Measurements from ENCODE around the gene UMODL1. TPM values are rescaled to one million over a fixed set of nuclear protein-coding genes. Genes with fewer than 3 reads are reported as not detected.

Gene UMODL1
- total RNA-seq, 1 donor from 2014 or later: not detected

DNA sequence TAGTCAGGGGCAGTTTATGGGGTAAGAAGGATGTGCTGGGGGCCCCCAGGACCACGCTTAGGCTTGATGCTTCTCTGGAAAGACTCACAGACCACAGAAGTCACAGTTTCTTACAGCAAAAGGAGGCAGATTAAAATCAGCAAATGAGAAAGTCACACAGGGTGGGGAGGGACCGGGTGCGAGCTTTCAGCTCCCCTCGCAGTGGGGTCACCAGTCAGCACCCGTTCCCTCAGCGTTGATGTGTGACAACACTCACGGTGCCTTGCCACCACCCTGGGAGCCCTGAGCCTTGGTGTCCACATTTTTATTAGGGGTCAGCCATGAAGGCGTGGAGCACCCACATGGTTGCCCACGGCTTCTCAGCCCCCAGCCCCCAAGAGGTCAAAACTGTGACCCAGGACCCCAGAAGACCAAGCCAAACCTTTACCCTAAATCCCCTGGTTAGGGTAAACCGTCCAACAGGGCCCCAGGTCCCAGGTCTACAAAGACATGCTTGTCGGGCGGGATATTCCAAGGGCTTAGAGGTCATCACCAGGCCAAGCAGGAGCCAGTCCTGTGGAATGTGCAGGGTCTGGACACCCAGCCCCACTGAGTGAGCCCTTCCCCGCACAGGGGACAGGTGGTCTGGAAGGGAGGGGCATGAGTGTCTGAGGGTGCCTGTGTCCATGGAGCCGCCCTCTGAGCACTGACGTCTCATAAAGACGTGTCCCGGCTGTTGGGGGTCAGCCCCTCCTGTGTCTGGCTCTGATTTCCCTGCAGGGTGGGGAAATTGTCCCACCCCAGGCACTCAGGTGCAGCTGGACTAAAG lies 83.3 kb downstream of the UMODL1 start:
- no peaks in the 10 kb centered on the region for H3K27me3 Mint-ChIP-seq
- H3K27ac Mint-ChIP-seq: no peak overlapping the region
- intact Hi-C loops (cut with micrococcal nuclease): no loop called here
- no peak overlapping the region for H3K4me3 Mint-ChIP-seq
- H3K36me3 Mint-ChIP-seq (ENCODE audit: low read depth): no peaks in the 10 kb centered on the region
- H3K4me1 Mint-ChIP-seq: no peaks in the 10 kb centered on the region
- DNase-seq: no peak
- H3K9me3 Mint-ChIP-seq: no peaks in the 10 kb centered on the region

- H3K4me1 Mint-ChIP-seq: no peaks in the 10 kb centered on the region
- no peaks in the 10 kb centered on the region for H3K27me3 Mint-ChIP-seq
- no peak for DNase-seq
- H3K9me3 Mint-ChIP-seq: no peaks in the 10 kb centered on the region
- intact Hi-C loops (cut with micrococcal nuclease): no loop called here
- no peaks in the 10 kb centered on the region for H3K36me3 Mint-ChIP-seq (ENCODE audit: low read depth)
- H3K4me3 Mint-ChIP-seq: no peak overlapping the region
- no peak overlapping the region for H3K27ac Mint-ChIP-seq
These were observed 84.1 kb downstream of the UMODL1 start for GRCh38 chr21:42155045-42155855.

DNA sequence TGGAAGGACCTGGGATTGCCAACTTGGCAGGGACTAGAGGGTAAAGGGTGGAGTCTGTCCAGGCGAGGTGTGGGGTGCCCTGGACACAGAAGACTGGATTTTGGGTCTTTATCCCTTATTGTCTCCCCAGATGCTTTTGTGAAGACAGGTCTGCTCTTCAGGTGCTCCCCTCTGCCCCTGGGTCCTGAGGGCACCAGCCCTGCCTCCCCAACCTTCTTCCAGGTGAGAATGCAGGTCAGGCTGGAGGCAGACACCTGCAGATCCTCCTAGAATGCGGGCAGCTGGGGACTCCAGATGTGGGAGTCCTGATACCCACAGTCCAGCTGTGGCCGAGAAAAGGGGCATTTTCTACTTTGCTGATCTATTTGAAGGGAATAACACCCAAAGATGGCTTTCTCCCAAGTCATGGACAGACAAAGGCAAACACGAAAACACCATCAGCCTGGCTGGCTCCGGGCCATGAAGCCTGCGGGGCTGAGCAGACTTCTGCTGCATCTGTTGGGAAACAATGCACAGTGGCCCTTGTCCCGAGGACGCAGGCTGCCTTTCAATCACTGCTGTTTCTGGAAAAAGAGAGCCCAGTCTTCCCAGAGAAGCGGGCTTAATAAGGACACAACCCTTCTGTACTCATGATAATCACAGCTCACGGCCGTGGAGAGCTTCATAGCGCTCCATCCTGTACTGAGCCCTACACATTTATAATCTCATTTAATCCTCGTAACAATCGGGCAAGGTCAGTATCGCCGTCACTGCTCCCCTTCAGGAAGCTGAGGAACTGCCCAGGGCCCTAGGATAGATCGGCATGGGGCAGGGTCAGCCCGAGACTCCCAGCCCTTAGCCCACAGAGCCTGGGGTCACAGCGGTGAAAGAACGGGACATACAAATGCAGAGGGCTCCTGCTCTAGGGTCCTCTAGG lies 85.8 kb downstream of the UMODL1 start:
- no peaks in the 10 kb centered on the region for H3K9me3 Mint-ChIP-seq
- no peaks in the 10 kb centered on the region for H3K36me3 Mint-ChIP-seq (ENCODE audit: low read depth)
- DNase-seq: no peak
- intact Hi-C loops (cut with micrococcal nuclease): no loop called here
- H3K27me3 Mint-ChIP-seq: no peaks in the 10 kb centered on the region
- H3K27ac Mint-ChIP-seq: no peak overlapping the region
- H3K4me1 Mint-ChIP-seq: peaks cover 10% of the 10 kb centered on the region
- no peak overlapping the region for H3K4me3 Mint-ChIP-seq

DNA sequence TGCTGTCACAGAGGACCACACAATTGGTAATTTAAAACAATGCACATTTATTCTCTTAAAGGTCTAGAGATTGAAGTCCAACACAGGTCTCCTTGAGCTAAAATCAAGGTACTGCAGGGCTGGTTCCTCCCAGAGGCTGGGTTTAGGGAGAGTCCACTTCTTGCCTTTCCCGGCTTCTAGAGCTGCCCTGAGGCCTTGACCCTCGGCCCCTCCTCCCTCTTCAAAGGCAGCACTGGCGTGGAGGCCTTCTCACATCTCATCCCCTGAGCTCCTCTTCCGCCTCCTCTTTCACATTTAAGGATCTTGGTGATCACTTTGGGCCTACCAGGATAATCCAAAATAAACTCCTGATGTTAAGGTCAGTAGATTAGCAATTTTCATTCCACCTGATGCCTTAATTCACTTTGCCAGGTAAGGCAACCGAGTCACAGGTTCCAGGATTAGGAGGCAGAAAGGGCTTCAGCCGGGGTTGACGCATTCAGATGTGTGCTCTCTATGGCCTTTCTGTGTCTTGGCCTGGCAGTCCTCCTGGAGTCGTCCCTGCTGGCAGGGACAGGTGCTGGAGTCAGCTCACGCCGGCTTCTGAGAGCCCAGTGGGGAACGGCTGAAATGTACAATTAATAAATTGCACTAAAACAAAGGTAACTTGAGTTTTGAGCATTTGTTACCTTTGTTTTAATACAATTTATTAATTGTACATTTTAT lies 86.6 kb downstream of the UMODL1 start:
- H3K9me3 Mint-ChIP-seq: no peaks in the 10 kb centered on the region

DNA sequence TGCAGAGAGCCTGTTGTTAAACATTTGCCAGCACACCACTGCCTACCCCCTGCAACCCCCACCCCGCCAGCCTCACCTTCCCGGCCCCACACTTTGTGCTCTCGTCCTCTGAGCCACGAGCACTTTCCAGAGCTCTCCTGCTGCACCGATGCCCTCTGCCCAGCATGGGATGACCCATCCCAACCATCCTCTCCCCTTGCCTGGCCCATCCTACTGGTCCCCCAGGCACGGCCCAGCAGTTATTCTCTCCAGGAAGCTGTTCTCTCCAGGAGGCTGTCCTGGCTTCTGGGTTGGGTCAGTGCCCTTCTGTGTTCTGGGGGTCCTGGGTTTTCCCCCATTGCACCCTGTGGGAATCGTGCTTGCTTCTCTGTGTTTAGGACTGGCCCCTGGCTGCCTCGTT lies 87.7 kb downstream of the UMODL1 start:
- no peaks in the 10 kb centered on the region for H3K27me3 Mint-ChIP-seq
- intact Hi-C loops (cut with micrococcal nuclease): no loop called here
- no peaks in the 10 kb centered on the region for H3K36me3 Mint-ChIP-seq (ENCODE audit: low read depth)
- H3K27ac Mint-ChIP-seq: no peak overlapping the region
- H3K4me1 Mint-ChIP-seq: peaks cover 21% of the 10 kb centered on the region
- no peak for DNase-seq
- H3K4me3 Mint-ChIP-seq: no peak overlapping the region
- H3K9me3 Mint-ChIP-seq: no peaks in the 10 kb centered on the region

More for the DNA sequence above, 86.6 kb downstream of the UMODL1 start:
- intact Hi-C loops (cut with micrococcal nuclease): no loop called here
- no peaks in the 10 kb centered on the region for H3K27me3 Mint-ChIP-seq
- DNase-seq: no peak
- no peak overlapping the region for H3K27ac Mint-ChIP-seq
- H3K4me1 Mint-ChIP-seq: peaks cover 18% of the 10 kb centered on the region
- no peaks in the 10 kb centered on the region for H3K36me3 Mint-ChIP-seq (ENCODE audit: low read depth)
- H3K4me3 Mint-ChIP-seq: no peak overlapping the region

- Mint-ChIP-seq H3K9me3 (no peaks in the 10 kb centered on the region), H3K4me3 (no peak overlapping the region), H3K27me3 (no peaks in the 10 kb centered on the region), H3K27ac (peak overlapping the region; percentile 51), H3K4me1 (peaks cover 25% of the 10 kb centered on the region), H3K36me3 (ENCODE audit: low read depth) (no peaks in the 10 kb centered on the region)
- no peak for DNase-seq
- intact Hi-C loops (cut with micrococcal nuclease): no loop called here
These were observed 88.5 kb downstream of the UMODL1 start for GRCh38 chr21:42159560-42160110.

DNA sequence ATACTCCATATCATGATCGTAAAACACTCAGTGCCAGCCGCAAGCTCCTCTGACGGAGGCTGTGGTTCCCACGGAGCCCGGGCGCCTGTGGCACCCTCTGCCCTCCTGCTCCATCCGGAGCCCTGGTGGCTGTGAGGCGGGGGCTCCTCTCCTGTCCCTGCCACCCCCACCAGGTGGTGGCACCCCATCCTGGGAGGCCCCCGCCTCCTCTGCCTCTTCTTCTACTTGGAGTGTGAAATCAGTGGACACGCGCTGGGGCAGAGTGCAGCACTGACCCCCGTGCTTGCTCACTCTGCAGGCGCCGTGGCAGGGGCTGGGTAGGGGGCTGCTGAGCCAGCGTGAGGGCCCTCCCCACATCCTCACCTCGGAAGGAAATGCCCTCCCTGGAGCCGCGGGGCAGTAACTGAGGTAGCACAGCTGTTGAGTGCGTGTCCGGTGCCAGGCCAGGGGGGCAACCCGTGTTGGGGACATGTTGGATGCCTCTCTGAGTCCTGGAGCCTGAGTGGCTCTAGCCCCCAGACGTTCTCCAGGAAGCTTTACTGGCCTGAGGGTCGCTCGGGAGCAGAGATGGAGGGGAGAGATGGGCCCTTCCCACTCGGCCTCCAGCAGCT lies 89.1 kb downstream of the UMODL1 start:
- no peak overlapping the region for H3K4me3 Mint-ChIP-seq
- no peaks in the 10 kb centered on the region for H3K9me3 Mint-ChIP-seq
- intact Hi-C loops (cut with micrococcal nuclease): no loop called here
- no peak for DNase-seq
- H3K27me3 Mint-ChIP-seq: no peaks in the 10 kb centered on the region
- no peak overlapping the region for H3K27ac Mint-ChIP-seq
- H3K36me3 Mint-ChIP-seq (ENCODE audit: low read depth): no peaks in the 10 kb centered on the region
- peaks cover 25% of the 10 kb centered on the region for H3K4me1 Mint-ChIP-seq

DNA sequence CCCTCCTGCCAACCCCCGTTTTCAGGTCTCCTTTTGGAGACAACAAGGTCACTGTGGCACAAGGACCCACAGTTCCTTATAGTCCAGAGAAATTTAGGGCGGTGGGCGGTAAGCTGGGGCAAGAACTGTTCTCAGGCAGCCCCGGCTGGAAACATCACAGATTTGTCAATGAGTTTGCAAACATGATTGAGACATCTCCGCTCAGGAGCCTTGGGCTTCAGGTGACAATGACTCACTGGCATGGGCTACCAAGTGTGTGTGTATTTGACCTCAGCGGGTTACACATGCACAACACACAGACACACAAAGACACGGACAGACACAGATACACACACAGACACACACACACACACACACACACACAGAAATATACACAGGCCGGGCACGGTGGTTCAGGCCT lies 89.6 kb downstream of the UMODL1 start:
- H3K4me3 Mint-ChIP-seq: no peak overlapping the region
- H3K9me3 Mint-ChIP-seq: no peaks in the 10 kb centered on the region
- peaks cover 25% of the 10 kb centered on the region for H3K4me1 Mint-ChIP-seq
- intact Hi-C loops (cut with micrococcal nuclease): no loop called here
- no peak for DNase-seq
- no peaks in the 10 kb centered on the region for H3K36me3 Mint-ChIP-seq (ENCODE audit: low read depth)
- no peak overlapping the region for H3K27ac Mint-ChIP-seq
- H3K27me3 Mint-ChIP-seq: no peaks in the 10 kb centered on the region

GRCh38 chr21:42161401-42161955 lies 90.4 kb downstream of the UMODL1 start:
- no peak for DNase-seq
- Mint-ChIP-seq H3K4me3 (no peak overlapping the region), H3K9me3 (no peaks in the 10 kb centered on the region), H3K27ac (peak overlapping the region; percentile 3), H3K4me1 (peaks cover 25% of the 10 kb centered on the region), H3K36me3 (ENCODE audit: low read depth) (no peaks in the 10 kb centered on the region), H3K27me3 (no peaks in the 10 kb centered on the region)
- intact Hi-C loops (cut with micrococcal nuclease): no loop called here

DNA sequence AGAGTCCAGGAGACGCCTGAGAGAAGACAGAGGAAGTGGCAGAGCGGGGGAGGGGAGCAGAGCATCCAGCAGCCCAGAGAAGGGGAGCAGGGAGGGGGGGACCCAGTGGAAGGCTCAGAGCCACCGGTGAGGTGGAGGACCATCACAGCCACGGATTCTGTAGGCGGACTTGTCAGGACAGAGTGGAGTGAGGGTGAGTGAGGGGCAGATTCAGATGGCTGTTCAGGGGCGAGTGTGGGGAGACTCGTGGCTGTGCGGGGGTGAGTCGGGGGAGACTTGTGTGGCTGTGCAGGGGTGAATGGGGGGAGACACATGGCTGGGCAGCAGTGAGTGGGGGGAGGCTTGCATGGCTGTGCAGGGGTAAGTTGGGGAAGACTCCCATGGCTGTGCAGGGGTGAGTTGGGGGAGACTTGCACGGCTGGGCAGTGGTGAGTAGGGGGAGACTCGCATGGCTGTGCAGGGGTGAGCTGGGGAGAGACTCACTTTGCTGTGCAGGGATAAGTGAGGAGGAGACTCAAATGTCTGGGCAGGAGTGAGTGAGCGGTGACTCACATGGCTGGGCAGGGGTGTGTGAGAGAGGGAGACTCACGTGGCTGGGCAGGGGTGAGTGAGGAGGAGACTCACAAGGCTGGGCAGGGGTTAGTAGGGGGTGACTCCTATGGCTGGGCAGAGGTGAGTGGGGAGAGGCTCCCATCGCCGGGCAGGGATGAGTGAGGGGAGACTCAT lies 91.0 kb downstream of the UMODL1 start:
- peak; percentile 77 for DNase-seq
- Mint-ChIP-seq H3K9me3 (no peaks in the 10 kb centered on the region), H3K4me3 (no peak overlapping the region), H3K27ac (peak overlapping the region; percentile 3), H3K36me3 (ENCODE audit: low read depth) (no peaks in the 10 kb centered on the region), H3K27me3 (no peaks in the 10 kb centered on the region), H3K4me1 (peaks cover 25% of the 10 kb centered on the region)
- intact Hi-C loops (cut with micrococcal nuclease): no loop called here

DNA sequence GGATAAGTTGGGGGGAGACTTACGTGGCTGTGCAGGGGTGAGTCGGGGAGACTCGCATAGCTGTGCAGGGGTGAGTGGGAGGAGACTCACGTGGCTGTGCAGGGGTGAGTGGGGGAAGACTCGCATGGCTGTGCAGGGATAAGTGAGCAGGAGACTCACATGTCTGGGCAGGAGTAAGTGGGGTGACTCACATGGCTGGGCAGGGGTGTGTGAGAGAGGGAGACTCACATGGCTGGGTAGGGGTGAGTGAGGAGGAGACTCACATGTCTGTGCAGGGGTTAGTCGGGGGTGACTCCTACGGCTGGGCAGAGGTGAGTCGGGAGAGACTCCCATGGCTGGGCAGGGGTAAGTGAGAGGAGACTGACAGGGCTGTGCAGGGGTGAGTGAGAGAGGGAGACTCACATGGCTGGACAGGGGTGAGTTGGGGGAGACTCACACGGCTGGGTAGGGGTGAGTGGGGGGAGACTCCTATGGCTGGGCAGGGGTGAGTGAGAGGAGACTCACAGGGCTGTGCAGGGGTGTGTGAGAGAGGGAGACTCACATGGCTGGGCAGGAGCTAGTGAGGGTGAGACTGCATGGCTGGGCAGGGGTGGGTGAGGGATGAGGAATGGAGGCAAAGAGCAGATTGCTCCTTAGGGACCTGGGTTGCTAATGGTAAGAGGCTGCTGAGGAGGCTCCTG lies 91.9 kb downstream of the UMODL1 start:
- intact Hi-C loops (cut with micrococcal nuclease): no loop called here
- Mint-ChIP-seq H3K4me3 (no peak overlapping the region), H3K9me3 (no peaks in the 10 kb centered on the region), H3K4me1 (peaks cover 25% of the 10 kb centered on the region), H3K27ac (peak overlapping the region; percentile 3), H3K27me3 (no peaks in the 10 kb centered on the region), H3K36me3 (ENCODE audit: low read depth) (no peaks in the 10 kb centered on the region)
- no peak for DNase-seq

DNA sequence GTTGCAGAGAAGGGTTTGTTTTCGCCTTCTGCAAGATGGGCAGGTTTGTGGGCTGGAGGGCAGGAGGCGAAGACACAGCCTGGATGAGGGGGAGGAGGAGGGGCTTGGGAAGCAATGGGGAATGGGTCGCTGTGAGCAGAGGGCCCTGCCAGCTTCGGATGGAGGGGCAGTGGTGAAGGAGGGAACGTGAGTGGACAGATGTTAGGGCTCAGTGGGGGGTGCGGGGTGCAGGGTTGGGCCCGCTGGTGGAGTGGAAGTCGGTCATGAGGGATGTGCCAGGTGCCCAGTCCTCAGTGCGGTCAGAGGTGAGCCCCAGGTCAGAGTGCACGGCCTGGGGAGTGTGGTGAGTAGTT lies 92.4 kb downstream of the UMODL1 start:
- Mint-ChIP-seq H3K36me3 (ENCODE audit: low read depth) (no peaks in the 10 kb centered on the region), H3K4me3 (no peak overlapping the region), H3K27me3 (no peaks in the 10 kb centered on the region), H3K9me3 (no peaks in the 10 kb centered on the region), H3K4me1 (peaks cover 25% of the 10 kb centered on the region), H3K27ac (no peak overlapping the region)
- no peak for DNase-seq
- intact Hi-C loops (cut with micrococcal nuclease): no loop called here
